Hepatocyte (in vitro differentiated cells): ENCODE results near the gene FXR2. TPM values are rescaled to one million over a fixed set of nuclear protein-coding genes. Genes with fewer than 3 reads are reported as not detected.

Experiments used
- DNase-seq: peaks from one replicate; pipeline ENCODE4 v3.0.0-alpha.2; 2016; ENCODE audit warnings: low spot score
- H2AFZ ChIP-seq: fragments of 200-600 bp; sonication (generic); 2 replicates; pipeline ENCODE4 v1.6.0; 2016; ENCODE audit warnings: antibody characterized with exemption, mild to moderate bottlenecking
- H3K27ac ChIP-seq: fragments of 200-600 bp; sonication (generic); 2 replicates; pipeline ENCODE4 v1.5.1; 2016; ENCODE audit warnings: mild to moderate bottlenecking
- H3K27me3 ChIP-seq: fragments of 200-600 bp; sonication (generic); 2 replicates; pipeline ENCODE4 v1.6.1; 2016
- H3K36me3 ChIP-seq: fragments of 200-600 bp; sonication (generic); replicated peaks from 2 replicates; pipeline ENCODE4 v1.5.1; 2016; ENCODE audit warnings: low read depth; ENCODE audit not compliant: insufficient read depth
- H3K4me1 ChIP-seq: fragments of 200-600 bp; sonication (generic); 2 replicates; pipeline ENCODE4 v1.5.1; 2016; ENCODE audit warnings: mild to moderate bottlenecking, moderate library complexity; ENCODE audit not compliant: insufficient read depth
- H3K4me2 ChIP-seq: fragments of 200-600 bp; sonication (generic); 2 replicates; pipeline ENCODE4 v1.6.0; 2016
- H3K4me3 ChIP-seq: fragments of 200-600 bp; sonication (generic); 2 replicates; pipeline ENCODE4 v1.5.1; 2016; ENCODE audit warnings: mild to moderate bottlenecking
- H3K79me2 ChIP-seq: fragments of 200-600 bp; sonication (generic); 2 replicates; pipeline ENCODE4 v1.6.0; 2017; ENCODE audit warnings: mild to moderate bottlenecking
- H3K9me2 ChIP-seq: fragments of 200-600 bp; sonication (generic); replicated peaks from 2 replicates; pipeline ENCODE4 v1.6.0; 2017; ENCODE audit warnings: mild to moderate bottlenecking; ENCODE audit not compliant: insufficient read depth
- H3K9me3 ChIP-seq: fragments of 200-600 bp; sonication (generic); 2 replicates; pipeline ENCODE4 v1.5.1; 2016; ENCODE audit warnings: low read depth, mild to moderate bottlenecking
- H4K20me1 ChIP-seq: fragments of 200-600 bp; sonication (generic); 2 replicates; pipeline ENCODE4 v1.6.0; 2016; ENCODE audit warnings: mild to moderate bottlenecking; ENCODE audit not compliant: insufficient read depth, poor library complexity, severe bottlenecking
- CTCF ChIP-seq: fragments of 200-600 bp; sonication (generic); IDR thresholded peaks from 2 replicates; pipeline ENCODE4 v1.5.1; 2016; ENCODE audit warnings: antibody characterized with exemption, mild to moderate bottlenecking; ENCODE audit not compliant: poor library complexity
- EZH2 ChIP-seq: fragments of 200-600 bp; sonication (generic); IDR thresholded peaks from 2 replicates; pipeline ENCODE4 v1.6.1; 2016; ENCODE audit warnings: antibody characterized with exemption, mild to moderate bottlenecking, borderline replicate concordance
- EZH2phosphoT487 ChIP-seq: fragments of 200-600 bp; sonication (generic); IDR thresholded peaks from one replicate; pipeline ENCODE4 v1.6.1; 2018; ENCODE audit warnings: antibody characterized with exemption, mild to moderate bottlenecking, low read depth, moderate library complexity; ENCODE audit not compliant: unreplicated experiment, severe bottlenecking
- WGBS: methylation state at CpG from one replicate; pipeline ENCODE4 v1.1.6; 2016; ENCODE audit warnings: low lambda C conversion rate; ENCODE audit errors: missing lambda C conversion rate; 5-methylcytosine and 5-hydroxymethylcytosine counted together
- polyA plus RNA-seq: library from polyadenylated mRNA; unstranded; fragments of >200 nt; fragmentation: Nextera tagmentation; extraction: Ambion mirVana; gene quantifications from 2 replicates; pipeline ENCODE4 v1.2.1, GENCODE V29; 2016
- total RNA-seq: library from RNA; depleted of rRNA; stranded (reverse); fragments of >200 nt; gene quantifications from 2 replicates; pipeline ENCODE4 v1.2.3, GENCODE V29; 2014

Gene FXR2
- total and polyA plus RNA-seq, 2 experiments from 2014 or later: 33.0 to 41.6 TPM

GRCh38 chr17:7589891-7590691 is 24.6 kb downstream of the FXR2 start, which contains the start of gene SOX15:
Gene SOX15 (minus strand): TSS chr17:7590094. CDS start chr17:7589676, 418 bp downstream.
- peaks cover 5% of the 10 kb centered on the region for H3K36me3 ChIP-seq
- 85% methylated on average over 21 of the region's 24 CpGs for WGBS
- peak within 1 kb of the TSS; percentile 65 for H3K27ac ChIP-seq
- no peak within 1 kb of the TSS for H3K4me2 ChIP-seq
- no peak for TF ChIP-seq EZH2
- no peak within 1 kb of the TSS for H3K4me3 ChIP-seq
- H3K9me3 ChIP-seq: no peaks in the 10 kb centered on the region
- peak; percentile 19 for DNase-seq
- H3K79me2 ChIP-seq: peaks cover 18% of the 10 kb centered on the region
- H3K9me2 ChIP-seq: no peaks in the 10 kb centered on the region
- no peak within 1 kb of the TSS for H2AFZ ChIP-seq
- no peaks in the 10 kb centered on the region for H4K20me1 ChIP-seq
- no peaks in the 10 kb centered on the region for H3K4me1 ChIP-seq
- no peaks in the 10 kb centered on the region for H3K27me3 ChIP-seq

GRCh38 chr17:7589204-7589868 is 25.4 kb downstream of the FXR2 start:
- H3K4me3 ChIP-seq: no peak overlapping the region

GRCh38 chr17:7588553-7589203 is 26.0 kb downstream of the FXR2 start:
- Histone ChIP-seq H3K9me3 (no peaks in the 10 kb centered on the region), H3K4me1 (no peaks in the 10 kb centered on the region), H3K4me3 (no peak overlapping the region), H4K20me1 (no peaks in the 10 kb centered on the region), H3K9me2 (no peaks in the 10 kb centered on the region), H2AFZ (no peak overlapping the region), H3K4me2 (no peak overlapping the region), H3K79me2 (peaks cover 22% of the 10 kb centered on the region), H3K27ac (no peak overlapping the region), H3K27me3 (no peaks in the 10 kb centered on the region), H3K36me3 (no peaks in the 10 kb centered on the region)
- no peak for DNase-seq
- no peak for TF ChIP-seq EZH2phosphoT487
- no peak for TF ChIP-seq EZH2
- no peak for TF ChIP-seq CTCF
- WGBS: 95% methylated on average over 27 of the region's 30 CpGs

More at GRCh38 chr17:7589204-7589868, 25.4 kb downstream of the FXR2 start:
- TF ChIP-seq EZH2 (no peak), CTCF (peak; percentile 68), EZH2phosphoT487 (no peak)
- peak; percentile 84 for DNase-seq
- Histone ChIP-seq H4K20me1 (no peaks in the 10 kb centered on the region), H3K27me3 (no peaks in the 10 kb centered on the region), H3K79me2 (peaks cover 21% of the 10 kb centered on the region), H3K27ac (no peak overlapping the region), H3K36me3 (peaks cover under 1% of the 10 kb centered on the region), H3K9me2 (no peaks in the 10 kb centered on the region), H3K9me3 (no peaks in the 10 kb centered on the region), H3K4me2 (no peak overlapping the region), H2AFZ (no peak overlapping the region), H3K4me1 (no peaks in the 10 kb centered on the region)
- WGBS: 63% methylated on average over 55 of the region's 56 CpGs
